Suprapubic skin (tissue), 3 donors: ENCODE data around the gene HACD3.

Experiments
- CTCF ChIP-seq, 2 donors: fragments of 200-600 bp in 1 of 2; fragments of 450-650 bp in 1 of 2; sonication (generic) in 1 of 2; IDR thresholded peaks; one replicate each; pipeline ENCODE4 v1.5.1; 2016 to 2019; ENCODE audit warnings: antibody characterized with exemption in 2 of 2, mild to moderate bottlenecking in 1 of 2, moderate library complexity in 1 of 2
- POLR2A ChIP-seq, 2 donors: fragments of 450-650 bp; IDR thresholded peaks; one replicate each; pipeline ENCODE4 v1.6.1; 2017; ENCODE audit warnings: antibody characterized with exemption in 2 of 2, mild to moderate bottlenecking in 2 of 2, moderate library complexity in 2 of 2

GRCh38 chr15:65532738-65533051 lies 2.4 kb downstream of the HACD3 start:
- no peak for TF ChIP-seq CTCF (IDR thresholded peaks at IDR 0.05)
- TF ChIP-seq POLR2A (IDR thresholded peaks at IDR 0.05) = no peak
